Glutamatergic neuron (in vitro differentiated cells): ENCODE data around the gene ZDHHC17. TPM values are rescaled to one million over a fixed set of nuclear protein-coding genes. Genes with fewer than 3 reads are reported as not detected.

ENCODE experiments used
- DNase-seq: peaks from one replicate; pipeline ENCODE4 v3.0.0; 2022
- H3K27ac Mint-ChIP-seq: one replicate; pipeline ENCODE4 v1.8.0; 2020; ENCODE audit warnings: mild to moderate bottlenecking, mixed read lengths, inconsistent platforms; ENCODE audit not compliant: unreplicated experiment
- H3K27me3 Mint-ChIP-seq: one replicate; pipeline ENCODE4 v1.8.0; 2020; ENCODE audit warnings: mild to moderate bottlenecking, moderate library complexity, mixed read lengths, inconsistent platforms; ENCODE audit not compliant: unreplicated experiment
- H3K36me3 Mint-ChIP-seq: one replicate; pipeline ENCODE4 v1.8.0; 2020; ENCODE audit warnings: mild to moderate bottlenecking, mixed read lengths, inconsistent platforms; ENCODE audit not compliant: unreplicated experiment
- H3K4me1 Mint-ChIP-seq: one replicate; pipeline ENCODE4 v1.8.0; 2020; ENCODE audit warnings: mild to moderate bottlenecking, low read depth, mixed read lengths, inconsistent platforms; ENCODE audit not compliant: unreplicated experiment
- H3K4me3 Mint-ChIP-seq: one replicate; pipeline ENCODE4 v1.8.0; 2020; ENCODE audit warnings: mild to moderate bottlenecking, mixed read lengths, inconsistent platforms; ENCODE audit not compliant: unreplicated experiment
- H3K9me3 Mint-ChIP-seq: one replicate; pipeline ENCODE4 v1.8.0; 2020; ENCODE audit warnings: mild to moderate bottlenecking, moderate library complexity, mixed read lengths, inconsistent platforms; ENCODE audit not compliant: unreplicated experiment
- total RNA-seq: library from RNA; stranded (reverse); fragmentation: NEBNext Ultra II Directional; extraction: Animal tissue kit (Norgen Biotek cat#: 25700); gene quantifications from one replicate; pipeline ENCODE4 v1.2.1, GENCODE V29; 2021; ENCODE audit not compliant: unreplicated experiment
- TF ChIP-seq, protein P1 (sequence below): fragments of 200-600 bp; sonication (generic); IDR thresholded peaks from one replicate; pipeline ENCODE4 v1.5.0; 2021; ENCODE audit not compliant: partially characterized antibody, unreplicated experiment

ZDHHC17 gene
- total RNA-seq, 1 donor from 2014 or later: 95.5 TPM

DNA sequence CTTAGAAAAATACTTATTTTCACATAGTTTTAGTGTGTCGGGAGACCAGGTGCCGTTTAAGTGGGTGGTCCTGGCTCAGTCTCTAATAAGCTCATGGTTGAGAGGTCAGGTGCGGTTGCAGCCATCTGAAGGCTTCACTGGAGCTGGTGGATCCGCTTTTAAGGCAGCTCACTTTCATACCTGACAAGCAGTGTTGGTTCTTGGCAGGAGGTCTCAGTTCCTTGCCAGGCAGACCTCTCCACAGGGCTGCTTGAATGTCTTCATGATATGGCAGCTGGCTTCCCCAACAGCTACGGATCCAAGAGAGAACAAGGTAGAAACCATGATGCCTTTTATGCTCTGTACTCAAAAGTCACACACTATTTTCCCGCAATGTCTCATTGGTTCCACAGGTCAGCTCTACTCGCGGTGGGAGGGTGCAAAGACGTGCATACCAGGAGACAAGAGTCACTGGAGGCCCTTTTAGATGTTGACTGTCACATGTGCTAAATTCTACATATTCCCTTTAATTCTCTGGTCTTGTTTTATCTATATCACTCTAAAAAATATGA, 8.0 kb upstream of the ZDHHC17 start:
- H3K4me1 Mint-ChIP-seq: peaks cover 4% of the 10 kb centered on the region
- H3K27ac Mint-ChIP-seq: no peak overlapping the region
- no peak for DNase-seq
- no peak overlapping the region for H3K4me3 Mint-ChIP-seq
- H3K36me3 Mint-ChIP-seq: no peaks in the 10 kb centered on the region
- peaks cover 2% of the 10 kb centered on the region for H3K9me3 Mint-ChIP-seq
- TF ChIP-seq, protein P1, sequence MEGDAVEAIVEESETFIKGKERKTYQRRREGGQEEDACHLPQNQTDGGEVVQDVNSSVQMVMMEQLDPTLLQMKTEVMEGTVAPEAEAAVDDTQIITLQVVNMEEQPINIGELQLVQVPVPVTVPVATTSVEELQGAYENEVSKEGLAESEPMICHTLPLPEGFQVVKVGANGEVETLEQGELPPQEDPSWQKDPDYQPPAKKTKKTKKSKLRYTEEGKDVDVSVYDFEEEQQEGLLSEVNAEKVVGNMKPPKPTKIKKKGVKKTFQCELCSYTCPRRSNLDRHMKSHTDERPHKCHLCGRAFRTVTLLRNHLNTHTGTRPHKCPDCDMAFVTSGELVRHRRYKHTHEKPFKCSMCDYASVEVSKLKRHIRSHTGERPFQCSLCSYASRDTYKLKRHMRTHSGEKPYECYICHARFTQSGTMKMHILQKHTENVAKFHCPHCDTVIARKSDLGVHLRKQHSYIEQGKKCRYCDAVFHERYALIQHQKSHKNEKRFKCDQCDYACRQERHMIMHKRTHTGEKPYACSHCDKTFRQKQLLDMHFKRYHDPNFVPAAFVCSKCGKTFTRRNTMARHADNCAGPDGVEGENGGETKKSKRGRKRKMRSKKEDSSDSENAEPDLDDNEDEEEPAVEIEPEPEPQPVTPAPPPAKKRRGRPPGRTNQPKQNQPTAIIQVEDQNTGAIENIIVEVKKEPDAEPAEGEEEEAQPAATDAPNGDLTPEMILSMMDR: no peak
- no peaks in the 10 kb centered on the region for H3K27me3 Mint-ChIP-seq

DNA sequence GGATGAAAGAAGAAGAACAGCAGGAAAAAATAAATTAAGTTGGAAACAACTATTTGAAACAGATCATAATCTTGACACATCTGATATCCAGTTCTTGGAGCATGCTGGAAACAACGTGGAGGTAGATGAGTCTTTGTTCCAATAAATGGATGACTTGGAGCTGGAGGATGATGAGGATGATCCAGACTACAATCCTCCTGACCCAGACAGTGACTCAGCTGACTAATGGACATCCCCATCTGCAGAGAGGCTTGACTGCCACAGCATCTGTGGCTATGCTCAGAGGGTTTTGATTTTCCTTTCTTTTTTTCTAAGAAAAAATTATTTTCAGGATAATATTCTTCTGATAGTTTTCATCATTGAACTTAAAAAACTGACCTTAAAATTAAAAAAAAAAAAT, 6.2 kb upstream of the ZDHHC17 start:
- Mint-ChIP-seq H3K9me3 (peaks cover 4% of the 10 kb centered on the region), H3K4me3 (no peak overlapping the region), H3K27me3 (no peaks in the 10 kb centered on the region), H3K4me1 (peaks cover 8% of the 10 kb centered on the region), H3K36me3 (no peaks in the 10 kb centered on the region), H3K27ac (peak overlapping the region; percentile 64)
- TF ChIP-seq, protein P1: no peak
- DNase-seq: no peak

DNA sequence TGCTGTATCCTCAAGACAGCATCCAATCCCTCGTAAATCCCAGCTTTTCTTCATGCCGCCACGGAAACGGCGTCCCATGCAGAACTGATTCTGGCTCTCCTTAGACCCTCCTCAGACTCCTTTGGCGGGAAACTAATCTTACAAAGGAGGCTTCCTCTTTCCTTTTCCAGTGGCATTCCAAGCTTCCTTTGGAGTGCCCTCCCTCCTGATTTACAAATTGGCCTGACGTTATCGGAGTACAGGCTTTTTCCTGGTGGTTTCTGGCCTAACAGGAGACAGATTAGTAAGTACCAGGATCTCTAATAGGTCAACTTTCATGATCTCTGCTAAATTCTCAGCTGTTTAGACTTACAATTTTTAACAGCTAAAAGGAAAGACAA, 1.3 kb upstream of the ZDHHC17 start:
- no peak for DNase-seq
- Mint-ChIP-seq H3K4me1 (peaks cover 17% of the 10 kb centered on the region), H3K27me3 (peaks cover 6% of the 10 kb centered on the region), H3K36me3 (no peaks in the 10 kb centered on the region), H3K4me3 (peak overlapping the region; percentile 87), H3K27ac (peak overlapping the region; percentile 91), H3K9me3 (peaks cover 16% of the 10 kb centered on the region)
- TF ChIP-seq, protein P1: no peak

DNA sequence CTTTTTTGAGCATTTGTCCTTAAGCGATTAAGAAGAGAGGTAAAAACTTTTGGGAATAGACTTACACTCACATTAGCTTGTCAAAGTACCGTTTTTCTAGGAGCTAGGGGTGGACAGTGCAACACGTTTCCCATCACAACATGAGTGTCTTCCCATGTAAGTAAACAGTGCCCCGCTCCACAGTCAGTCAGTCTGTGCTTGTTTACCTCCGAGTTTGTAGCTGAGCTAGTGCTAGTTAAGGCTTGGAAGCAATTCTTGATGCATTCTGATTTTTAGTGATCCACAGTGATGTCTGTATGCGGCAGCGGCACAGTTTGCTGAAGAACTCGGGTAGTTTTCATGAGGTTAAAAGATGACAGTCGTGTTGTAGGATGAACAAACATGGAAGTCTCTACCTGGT, 941 bp downstream of the ZDHHC17 start:
- TF ChIP-seq, protein P1: no peak
- Mint-ChIP-seq H3K4me3 (peak overlapping the region; percentile 97), H3K4me1 (peaks cover 20% of the 10 kb centered on the region), H3K36me3 (no peaks in the 10 kb centered on the region), H3K9me3 (peaks cover 16% of the 10 kb centered on the region), H3K27ac (peak overlapping the region; percentile 97), H3K27me3 (peaks cover 8% of the 10 kb centered on the region)
- DNase-seq: no peak

DNA sequence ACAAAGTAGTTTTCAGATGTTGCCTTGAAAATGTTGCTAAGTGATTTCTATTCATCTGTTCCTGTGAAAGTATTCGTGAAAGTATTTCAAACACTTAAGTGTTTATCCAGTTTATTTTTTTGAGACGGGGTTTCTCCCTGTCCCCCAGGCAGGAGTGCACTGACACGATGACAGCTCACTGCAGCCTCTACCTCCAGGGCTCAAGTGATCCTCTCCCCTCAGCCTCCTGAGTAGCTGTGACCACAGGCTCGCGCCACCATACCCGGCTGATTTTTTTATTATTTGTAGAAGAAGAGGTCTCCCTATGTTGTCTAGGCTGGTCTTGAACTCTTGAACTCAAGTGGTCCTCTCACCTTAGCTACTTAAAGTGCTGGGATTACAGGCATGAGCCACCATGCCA, 1.7 kb downstream of the ZDHHC17 start:
- Mint-ChIP-seq H3K4me1 (peaks cover 24% of the 10 kb centered on the region), H3K27me3 (peaks cover 8% of the 10 kb centered on the region), H3K27ac (peak overlapping the region; percentile 97), H3K4me3 (peak overlapping the region; percentile 97), H3K36me3 (no peaks in the 10 kb centered on the region), H3K9me3 (peaks cover 16% of the 10 kb centered on the region)
- TF ChIP-seq, protein P1: no peak
- no peak for DNase-seq
